GM20000 (cell line): ENCODE data around the gene KIF2B.
"Not testable (repeated sequence)": the region's sequence is repeated elsewhere in the genome, so short reads cannot be mapped to it uniquely, and the experiment has no call there.

Experiments
- DNase-seq: peaks from one replicate; pipeline ENCODE4 v3.0.0; 2012; ENCODE audit warnings: low spot score
- TF ChIP-seq, protein P1 (sequence below): IDR thresholded peaks from 2 replicates; pipeline ENCODE4 v1.5.1; 2012; ENCODE audit warnings: mild to moderate bottlenecking, control low read depth; ENCODE audit errors: extremely low read depth, missing control alignments

Gene KIF2B

GRCh38 chr17:53823341-53824050 is 769 bp downstream of the KIF2B start:
- no peak for DNase-seq
- TF ChIP-seq, protein P1, sequence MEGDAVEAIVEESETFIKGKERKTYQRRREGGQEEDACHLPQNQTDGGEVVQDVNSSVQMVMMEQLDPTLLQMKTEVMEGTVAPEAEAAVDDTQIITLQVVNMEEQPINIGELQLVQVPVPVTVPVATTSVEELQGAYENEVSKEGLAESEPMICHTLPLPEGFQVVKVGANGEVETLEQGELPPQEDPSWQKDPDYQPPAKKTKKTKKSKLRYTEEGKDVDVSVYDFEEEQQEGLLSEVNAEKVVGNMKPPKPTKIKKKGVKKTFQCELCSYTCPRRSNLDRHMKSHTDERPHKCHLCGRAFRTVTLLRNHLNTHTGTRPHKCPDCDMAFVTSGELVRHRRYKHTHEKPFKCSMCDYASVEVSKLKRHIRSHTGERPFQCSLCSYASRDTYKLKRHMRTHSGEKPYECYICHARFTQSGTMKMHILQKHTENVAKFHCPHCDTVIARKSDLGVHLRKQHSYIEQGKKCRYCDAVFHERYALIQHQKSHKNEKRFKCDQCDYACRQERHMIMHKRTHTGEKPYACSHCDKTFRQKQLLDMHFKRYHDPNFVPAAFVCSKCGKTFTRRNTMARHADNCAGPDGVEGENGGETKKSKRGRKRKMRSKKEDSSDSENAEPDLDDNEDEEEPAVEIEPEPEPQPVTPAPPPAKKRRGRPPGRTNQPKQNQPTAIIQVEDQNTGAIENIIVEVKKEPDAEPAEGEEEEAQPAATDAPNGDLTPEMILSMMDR = no peak

DNA sequence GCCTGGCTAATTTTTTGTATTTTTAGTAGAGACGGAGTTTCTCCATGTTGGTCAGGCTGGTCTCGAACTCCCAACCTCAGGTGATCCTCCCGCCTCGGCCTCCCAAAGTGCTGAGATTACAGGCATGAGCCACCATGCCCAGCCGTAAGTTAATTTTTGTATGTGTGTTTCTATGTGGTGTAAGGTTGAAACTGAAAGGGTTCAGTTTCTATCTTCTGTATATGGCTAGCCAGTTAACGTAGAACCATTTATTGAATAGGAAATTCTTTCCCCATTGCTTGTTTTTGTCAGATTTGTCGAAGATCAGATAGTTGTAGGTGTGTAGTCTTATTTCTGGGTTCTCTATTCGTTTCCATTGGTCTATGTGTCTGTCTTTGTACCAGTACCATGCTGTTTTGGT is 12.0 kb downstream of the KIF2B start:
- not testable (repeated sequence) for DNase-seq

DNA sequence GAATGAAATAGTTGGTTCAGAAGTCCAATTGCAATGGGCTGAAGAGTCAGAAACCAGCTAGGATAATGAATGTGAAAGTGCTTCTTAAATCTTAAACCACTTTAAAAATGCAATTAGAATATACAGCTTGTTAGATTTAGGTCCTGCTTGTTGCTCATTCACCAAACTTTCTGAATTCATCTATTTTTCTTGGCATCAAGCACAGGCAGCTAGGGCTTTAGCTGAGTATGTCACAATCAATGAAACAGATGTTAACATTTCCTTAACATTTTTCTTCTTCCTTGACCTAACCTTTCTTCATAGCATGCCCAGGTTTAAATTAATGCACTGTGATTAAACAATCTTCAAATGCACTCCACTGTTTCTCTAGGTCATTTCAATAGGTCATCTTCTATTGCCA is 14.4 kb downstream of the KIF2B start:
- TF ChIP-seq, protein P1 = no peak
- no peak for DNase-seq

DNA sequence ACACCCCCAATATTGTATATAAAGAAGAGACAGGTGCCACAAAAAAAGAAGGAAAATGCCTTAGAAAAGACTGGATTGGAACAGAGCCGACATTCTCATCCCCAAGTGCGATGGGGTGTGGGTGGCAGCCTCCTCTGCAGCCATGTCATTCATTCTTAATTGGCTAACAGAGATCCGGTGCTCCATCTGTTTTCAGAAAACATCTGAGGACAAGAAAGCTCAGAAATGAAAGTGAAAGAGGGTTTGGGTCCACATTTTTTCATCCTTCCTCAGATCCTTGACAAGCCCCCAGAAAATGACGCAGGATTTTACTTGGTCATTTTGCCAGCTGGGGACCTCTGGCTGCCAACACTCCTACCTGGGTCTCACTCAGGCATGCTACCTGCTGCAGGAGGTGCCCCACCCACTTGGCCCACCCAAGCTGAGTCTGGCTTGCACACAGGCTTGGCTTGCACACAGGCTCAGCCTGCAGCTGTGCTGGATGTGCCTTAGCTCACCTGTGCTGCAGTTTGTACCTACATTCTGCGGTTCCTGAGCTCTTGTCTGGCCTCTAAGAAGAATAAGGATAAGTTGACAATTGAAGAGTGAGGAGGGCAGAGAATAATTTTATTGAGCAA is 21.9 kb downstream of the KIF2B start:
- TF ChIP-seq, protein P1 = no peak
- no peak for DNase-seq

DNA sequence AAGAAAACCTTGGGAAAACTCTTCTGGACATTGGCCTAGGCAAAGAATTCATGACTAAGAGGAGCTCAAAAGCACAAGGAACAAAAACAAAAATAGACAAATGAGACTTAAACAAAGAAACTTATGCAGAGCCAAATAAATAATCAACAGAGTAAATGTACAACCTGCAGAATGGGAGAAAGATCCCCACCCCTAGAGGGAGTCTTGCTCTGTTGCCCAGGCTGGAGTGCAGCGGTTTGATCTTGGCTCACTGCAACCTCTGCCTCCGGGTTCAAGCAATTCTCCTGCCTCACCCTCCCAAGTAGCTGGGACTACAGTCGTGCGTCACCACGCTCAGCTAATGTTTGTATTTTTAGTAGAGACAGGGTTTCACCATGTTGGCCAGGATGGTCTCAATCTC is 48.4 kb downstream of the KIF2B start:
- not testable (repeated sequence) for DNase-seq
